GM12892 (cell line): ENCODE measurements around the gene TMEM120B.

Experiments
- POLR2A ChIP-seq: IDR thresholded peaks from 2 replicates; pipeline ENCODE4 v1.6.1; 2011; ENCODE audit warnings: low read depth, low read length, control low read depth
- POLR2AphosphoS5 ChIP-seq: IDR thresholded peaks from 2 replicates; pipeline ENCODE4 v1.6.1; 2011; ENCODE audit warnings: low read depth, low read length, control low read depth

GRCh38 chr12:121701667-121702277, 10.8 kb upstream of the TMEM120B start:
- no peak for TF ChIP-seq POLR2A
- TF ChIP-seq POLR2AphosphoS5 = no peak
